CD4-positive, alpha-beta T cell treated with Interferon alpha-2 for 1 hour (primary cell): ENCODE data around the gene MEF2C.

ENCODE experiments used
- DNase-seq, 2 donors: peaks; one replicate each; pipeline ENCODE4 v3.0.0-alpha.2; 2020 to 2022

Gene MEF2C

DNA sequence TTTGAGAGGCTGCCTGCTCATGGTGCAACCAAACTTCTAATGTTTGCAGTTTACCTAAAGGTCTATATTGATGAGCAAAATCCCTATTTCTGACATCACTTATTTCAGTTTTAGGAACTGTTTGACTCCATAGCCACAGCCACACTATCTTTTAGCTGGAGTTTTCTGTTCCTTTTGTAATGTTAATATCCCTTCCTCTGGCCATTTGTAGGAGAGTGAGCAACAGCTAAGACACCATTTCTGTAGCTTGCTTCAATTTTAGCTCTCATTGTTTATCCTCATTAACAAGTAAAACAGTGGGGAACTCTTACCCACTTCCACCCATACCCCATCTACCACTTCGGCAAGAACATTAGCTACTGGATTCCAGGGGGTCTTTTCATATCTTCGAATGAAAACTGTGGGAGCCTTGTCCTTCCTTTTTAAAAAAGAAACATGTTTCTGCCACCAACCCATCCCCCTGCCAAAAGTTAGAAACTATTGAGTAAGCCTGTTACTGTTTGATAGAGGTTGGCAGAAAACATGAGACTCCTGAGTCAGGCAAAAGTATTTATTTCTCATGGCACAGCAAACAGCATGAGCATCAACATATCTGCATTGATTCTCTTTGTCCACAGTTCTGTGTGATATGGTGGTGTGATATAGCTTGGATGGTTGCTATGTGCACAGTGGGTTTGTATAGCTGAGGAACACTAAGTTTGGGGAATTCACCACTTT lies 174.1 kb downstream of the MEF2C start:
- no peak for DNase-seq

- DNase-seq: no peak
Observed at GRCh38 chr5:88708021-88708420, 175.0 kb downstream of the MEF2C start.

- no peak for DNase-seq
Observed at GRCh38 chr5:88707216-88707965, 175.6 kb downstream of the MEF2C start.

DNA sequence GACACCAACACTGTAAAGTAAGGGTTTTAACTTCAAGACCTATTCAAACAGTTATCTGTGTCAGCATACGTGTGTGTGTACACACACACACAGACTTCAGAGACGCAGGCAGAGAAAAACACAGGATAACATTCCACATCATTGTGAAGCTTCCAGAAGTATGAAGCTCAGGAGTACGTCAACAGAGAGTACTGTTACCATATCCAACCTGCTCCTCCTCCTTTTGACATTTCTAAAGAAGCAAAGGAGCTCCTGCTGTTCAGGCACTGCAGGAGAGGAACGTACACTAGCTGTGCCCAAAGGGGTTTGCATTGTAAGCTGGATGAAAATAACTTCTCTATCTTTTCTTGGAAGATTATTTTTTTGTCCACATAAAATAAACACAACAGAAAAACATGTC lies 180.7 kb downstream of the MEF2C start:
- DNase-seq: no peak

DNA sequence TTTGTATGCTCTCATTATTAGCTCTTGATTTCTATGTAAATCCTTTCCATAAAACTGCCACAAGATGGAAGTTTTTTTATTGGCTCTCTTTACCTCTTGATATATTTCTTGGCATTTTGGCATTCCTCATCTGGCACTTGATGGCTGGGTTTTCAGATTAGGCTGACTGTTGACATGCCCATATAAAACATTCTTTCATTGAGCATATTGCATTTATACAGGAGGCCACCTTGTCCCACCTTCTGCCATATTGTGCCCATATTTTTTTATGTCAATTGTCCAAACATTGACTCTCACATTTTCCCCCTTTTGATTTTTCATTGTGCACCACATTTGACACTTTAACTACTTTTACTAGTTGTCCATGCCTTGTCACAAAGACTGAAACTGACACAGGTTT lies 182.9 kb downstream of the MEF2C start:
- no peak for DNase-seq

DNA sequence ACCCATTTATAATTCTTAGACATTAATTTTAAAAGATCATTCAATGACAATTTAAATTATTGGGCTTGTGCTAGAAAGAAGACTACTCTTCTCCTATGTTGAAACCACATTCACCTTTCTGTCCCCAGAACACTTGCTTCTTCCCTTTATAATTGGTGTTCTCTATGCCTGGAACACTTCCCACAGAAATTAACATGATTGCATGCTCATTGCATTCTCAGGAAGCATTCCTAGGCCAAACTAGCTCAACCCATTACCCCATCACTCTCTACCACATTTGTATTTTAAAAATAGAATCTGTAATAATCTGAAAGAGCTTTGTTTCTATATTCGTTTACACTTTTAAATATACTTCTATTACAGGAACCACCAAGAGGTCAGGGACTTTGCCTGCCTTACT lies 184.7 kb downstream of the MEF2C start:
- no peak for DNase-seq

GRCh38 chr5:88696466-88696865 lies 186.5 kb downstream of the MEF2C start:
- no peak for DNase-seq

GRCh38 chr5:88695931-88696330 lies 187.1 kb downstream of the MEF2C start:
- DNase-seq: no peak

DNA sequence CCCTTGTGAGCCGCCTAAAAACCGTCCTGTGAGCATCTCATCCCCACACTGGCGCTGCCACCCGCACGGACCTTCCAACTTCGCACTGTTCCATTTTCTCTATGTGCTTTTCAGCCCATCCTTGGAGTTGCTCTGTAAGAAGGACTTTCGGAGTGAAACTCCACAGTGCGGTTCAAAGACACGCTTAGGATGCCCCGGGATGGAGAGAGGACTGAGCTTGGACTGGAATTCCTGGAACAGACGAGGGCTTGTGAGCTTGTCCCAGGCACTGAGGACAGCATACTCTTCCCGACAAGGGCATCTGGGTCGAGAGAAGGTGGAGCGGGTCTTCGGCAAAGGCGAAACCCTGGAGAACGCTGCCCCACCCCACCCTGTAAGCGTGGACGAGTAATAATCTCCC lies 187.8 kb downstream of the MEF2C start:
- DNase-seq: no peak

DNA sequence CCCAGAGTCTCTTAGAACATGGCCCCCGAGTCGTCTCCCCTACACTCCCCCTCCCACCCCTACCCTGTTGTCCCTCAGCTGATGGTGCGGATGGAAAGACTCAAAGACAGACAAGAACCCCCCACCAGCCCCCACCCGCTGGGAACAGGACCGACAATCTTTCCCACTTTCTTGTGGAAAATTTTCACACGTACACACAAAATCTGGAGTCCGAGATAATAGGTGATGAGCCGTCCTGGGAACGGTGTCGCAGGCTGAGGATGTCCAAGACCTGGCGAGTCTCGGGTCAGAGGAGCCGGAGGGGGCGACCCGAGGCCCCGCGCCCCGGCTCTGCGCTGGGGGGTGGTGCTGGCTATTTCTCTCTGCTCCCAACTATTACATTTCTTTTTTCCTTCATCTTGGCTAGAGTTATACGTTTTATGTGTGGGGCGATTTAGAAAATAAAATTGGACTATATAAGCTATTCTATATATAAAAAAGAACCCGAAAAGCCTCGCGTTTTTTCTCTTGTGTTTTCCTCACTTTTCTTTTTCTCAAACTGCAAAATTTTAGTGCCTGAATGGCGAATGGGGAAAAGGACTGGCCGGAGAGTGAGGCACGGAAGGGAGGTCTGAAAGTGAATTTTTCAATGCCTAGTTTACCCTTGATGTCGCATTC lies 188.8 kb downstream of the MEF2C start:
- no peak for DNase-seq

DNA sequence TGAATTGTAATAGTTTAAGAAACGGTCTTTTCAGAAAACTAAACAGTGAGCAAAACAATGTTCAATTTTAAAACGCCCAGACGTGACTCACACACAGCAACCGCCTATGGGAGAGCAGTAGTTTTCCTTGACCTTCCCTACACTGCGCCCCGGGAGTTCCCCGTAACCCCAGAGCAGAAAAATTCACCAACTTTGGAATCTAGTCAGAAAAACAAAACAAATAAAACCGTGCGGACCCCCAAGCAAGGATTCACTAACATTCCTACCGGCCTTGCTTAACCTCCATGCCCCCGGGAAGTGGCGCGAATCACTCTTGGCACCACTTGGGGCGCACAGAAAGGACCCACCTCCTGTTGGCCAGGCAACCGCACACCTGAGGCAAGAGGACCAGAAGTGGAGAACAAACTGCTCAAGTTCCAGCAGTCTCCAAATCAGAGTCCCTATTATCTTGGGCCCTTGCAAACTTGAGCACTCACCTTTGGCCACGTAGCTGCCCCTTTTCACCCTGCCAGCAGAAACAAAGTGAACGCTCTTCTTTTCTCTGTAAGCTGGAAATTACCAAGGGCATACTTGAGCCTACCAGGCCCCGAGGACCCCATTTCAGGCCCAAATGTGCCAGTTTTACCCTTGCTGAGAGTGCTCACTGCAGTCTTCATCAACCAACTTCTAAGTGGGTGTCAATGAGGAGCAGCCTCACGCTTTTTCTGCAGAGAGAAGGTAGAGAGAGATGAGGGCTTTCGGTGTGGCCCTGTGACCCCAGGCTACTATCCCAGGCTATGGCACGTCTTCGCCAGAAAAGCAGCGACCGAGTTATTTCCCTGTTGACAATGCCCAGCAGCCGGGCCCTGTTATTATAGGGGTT lies 189.7 kb downstream of the MEF2C start:
- DNase-seq: no peak

DNA sequence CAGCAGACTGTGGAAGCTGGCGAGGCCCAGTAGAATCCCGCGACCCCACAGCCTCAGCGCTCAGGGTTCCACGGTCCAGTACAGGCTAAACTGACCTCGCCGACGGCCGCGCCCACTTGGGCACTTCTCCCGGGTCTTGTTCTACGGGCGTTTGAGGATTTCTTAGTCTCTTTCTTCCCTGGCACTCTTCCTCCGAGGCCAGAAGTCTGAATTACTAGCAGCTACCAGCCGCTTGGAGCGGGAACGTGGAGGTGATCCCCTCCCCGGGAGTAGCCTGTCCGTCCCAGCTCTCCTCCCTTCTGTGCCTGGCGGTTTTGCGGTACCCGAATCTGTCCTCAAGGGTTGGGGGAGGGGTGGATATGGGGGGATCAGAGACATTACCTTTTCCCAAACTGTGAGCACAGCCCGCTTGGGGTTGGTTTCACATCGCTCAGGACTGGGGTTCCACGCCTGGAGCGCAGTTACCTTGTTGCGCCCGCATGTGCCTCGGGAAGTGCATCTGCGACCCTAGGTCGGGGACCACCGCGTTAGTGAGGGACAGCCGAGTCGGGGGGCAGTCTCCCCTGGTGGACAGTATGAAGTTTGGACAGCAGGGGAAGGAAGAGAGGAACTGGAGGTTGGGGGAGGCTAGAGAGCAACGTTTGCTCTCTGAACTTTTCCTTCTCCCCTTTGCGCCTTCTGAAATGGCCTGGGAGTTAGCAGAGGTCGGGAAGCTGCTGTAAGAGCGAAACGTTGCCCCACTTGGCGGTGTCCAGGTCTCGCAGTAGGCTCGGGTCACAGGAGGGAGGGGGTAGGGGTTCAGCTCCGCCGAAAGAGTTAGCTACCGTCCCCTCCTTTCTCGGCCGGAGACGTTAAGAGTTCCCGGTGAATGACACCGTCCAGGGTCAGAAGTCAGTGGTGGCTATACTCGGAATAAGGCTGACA lies 190.8 kb downstream of the MEF2C start:
- DNase-seq: no peak

DNA sequence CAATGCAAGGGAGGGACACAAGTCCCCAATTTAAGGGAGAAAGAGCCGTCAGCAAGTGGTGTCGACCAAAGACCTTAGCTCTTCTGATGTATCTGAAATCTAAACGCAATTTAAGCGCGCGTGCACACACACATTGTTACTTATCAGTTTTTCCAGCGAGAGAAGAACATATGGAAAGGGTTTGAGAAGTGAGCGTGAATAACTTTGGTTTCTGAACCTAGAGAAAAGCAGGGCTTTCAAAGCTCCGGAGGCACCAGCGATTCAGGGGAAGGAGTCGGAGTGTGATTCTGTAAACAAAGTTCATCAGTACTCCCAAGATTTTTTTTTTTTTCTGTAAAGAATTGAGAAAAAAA lies 191.8 kb downstream of the MEF2C start:
- no peak for DNase-seq

- DNase-seq: peak; percentile 56 to 71
Observed at GRCh38 chr5:88690409-88691229, 192.4 kb downstream of the MEF2C start.

DNA sequence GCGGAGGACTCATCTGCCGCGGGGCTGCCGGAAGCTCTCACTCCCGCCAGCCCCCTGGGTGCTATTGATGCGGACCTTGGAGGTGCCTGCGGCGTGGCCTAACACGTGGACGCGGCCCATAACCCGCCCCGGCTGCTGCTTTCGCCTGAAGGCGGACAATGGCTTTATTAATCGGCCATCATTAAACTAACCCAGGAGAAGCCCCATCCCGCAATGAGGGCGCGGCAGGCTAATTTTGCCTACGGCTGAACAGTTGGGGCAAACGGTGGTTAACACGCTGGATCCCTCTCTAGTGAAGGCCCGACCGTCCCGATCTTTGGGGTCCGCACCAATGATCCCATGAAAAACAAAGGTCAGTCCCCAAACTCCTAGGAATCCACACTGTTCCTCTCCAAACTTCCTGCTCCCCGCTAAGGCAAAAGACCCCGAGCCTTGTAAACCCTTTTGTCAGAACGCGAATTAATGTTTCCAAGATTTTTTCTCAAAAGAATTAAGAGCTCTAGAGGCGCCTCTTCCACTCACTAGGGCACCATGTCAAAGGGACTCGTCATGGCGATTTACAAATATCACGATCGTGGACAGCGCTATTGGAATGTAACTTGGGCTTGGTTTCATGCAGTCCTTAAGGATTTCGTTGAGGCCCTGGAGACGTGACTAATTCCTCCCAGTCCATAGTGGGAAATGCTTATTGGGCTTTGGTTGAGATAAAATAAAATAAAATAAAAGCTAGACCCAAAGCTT lies 193.1 kb downstream of the MEF2C start:
- no peak for DNase-seq

DNA sequence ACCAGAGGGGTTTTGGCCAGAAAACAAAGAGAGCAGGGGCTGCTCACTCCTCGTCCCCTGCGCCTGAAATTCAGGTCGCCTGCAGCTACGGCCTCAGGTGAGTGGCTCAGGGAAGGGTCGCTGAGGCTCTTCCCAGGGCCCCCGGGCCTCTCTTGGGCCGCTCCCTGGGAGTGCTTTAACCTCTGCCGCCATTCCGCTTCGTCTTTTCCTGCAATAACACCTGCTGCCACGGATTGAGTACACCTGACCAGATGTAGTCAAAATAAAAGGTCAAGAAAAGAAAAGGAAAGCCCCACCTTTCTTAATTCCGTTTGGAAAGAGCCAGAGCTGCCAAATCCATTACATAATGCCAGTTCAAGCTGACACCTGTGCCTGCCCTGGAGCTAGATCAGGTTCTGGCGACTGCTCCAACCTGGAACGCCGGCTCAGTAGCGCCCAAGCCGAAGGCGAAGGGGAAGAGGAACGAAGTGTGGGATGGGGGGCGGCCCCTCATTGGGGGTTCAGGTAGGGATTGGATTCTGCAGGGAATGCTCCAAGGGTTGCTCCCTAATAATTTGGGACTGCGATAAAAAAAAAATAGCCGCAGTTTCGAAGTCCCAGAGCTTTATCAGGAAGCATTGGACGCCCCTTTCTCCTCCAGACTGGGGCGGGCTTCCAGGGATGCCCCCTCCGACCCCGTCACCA lies 193.9 kb downstream of the MEF2C start:
- DNase-seq: no peak

- no peak for DNase-seq
Observed at GRCh38 chr5:88688156-88688983, 194.6 kb downstream of the MEF2C start.

- no peak for DNase-seq
Observed at GRCh38 chr5:88687373-88687911, 195.5 kb downstream of the MEF2C start.

- no peak for DNase-seq
Observed at GRCh38 chr5:88686726-88687125, 196.3 kb downstream of the MEF2C start.
